GM13977 (cell line): ENCODE data around the gene PLBD2.

Source experiments
- DNase-seq: peaks from one replicate; pipeline ENCODE4 v3.0.0; 2012; ENCODE audit warnings: low spot score
- CTCF ChIP-seq: IDR thresholded peaks from 2 replicates; pipeline ENCODE4 v1.5.1; 2012; ENCODE audit warnings: mild to moderate bottlenecking, control low read depth; ENCODE audit not compliant: insufficient read depth; ENCODE audit errors: extremely low read depth, missing control alignments
- in situ Hi-C: fragments of 300-500 bp; cut with MboI; formaldehyde crosslinking; loops from one replicate; pipeline ENCODE4 v1.12.0; 2022; ENCODE audit warnings: low sequenced_read_pairs, low pct_unique_long_range_greater_than_20kb, mixed read lengths, inconsistent platforms; ENCODE audit not compliant: unreplicated experiment

PLBD2 gene

GRCh38 chr12:113385282-113385882 lies 27.0 kb downstream of the PLBD2 start:
- in situ Hi-C loops: no loop called here
- no peak for DNase-seq
- TF ChIP-seq CTCF: no peak

- in situ Hi-C loops: no loop called here
- no peak for DNase-seq
- TF ChIP-seq CTCF: no peak
These were observed 28.6 kb downstream of the PLBD2 start for GRCh38 chr12:113386866-113387566.

GRCh38 chr12:113387631-113388030 lies 29.2 kb downstream of the PLBD2 start:
- in situ Hi-C loops: no loop called here
- DNase-seq: no peak
- TF ChIP-seq CTCF: no peak

- no peak for TF ChIP-seq CTCF
- DNase-seq: no peak
- in situ Hi-C loops: no loop called here
These were observed 30.0 kb downstream of the PLBD2 start for GRCh38 chr12:113388351-113388750.

- in situ Hi-C loops: no loop called here
These were observed 32.0 kb downstream of the PLBD2 start for GRCh38 chr12:113390064-113391043.

More at GRCh38 chr12:113390064-113391043, 32.0 kb downstream of the PLBD2 start:
- DNase-seq: no peak
- no peak for TF ChIP-seq CTCF
